HEK293T (cell line): Measurements from ENCODE around the gene ALOX12.

Experiments used
- CTCF ChIA-PET: fragments of 350-600 bp; formaldehyde crosslinking; extraction: SDS; loops from one replicate; lab custom pipeline; 2021; ENCODE audit warnings: antibody characterized with exemption, inconsistent platforms; lab: Yijun Ruan, JAX
- POLR2A ChIA-PET: fragments of 350-600 bp; formaldehyde crosslinking; extraction: SDS; loops from one replicate; lab custom pipeline; 2020; ENCODE audit warnings: antibody characterized with exemption, inconsistent platforms; lab: Yijun Ruan, JAX
- DNase-seq: peaks from one replicate; pipeline ENCODE4 v3.0.0; 2012; ENCODE audit warnings: mixed read lengths; ENCODE audit errors: extremely low spot score
- ARNT ChIP-seq: fragments of 450-650 bp; IDR thresholded peaks from 2 replicates; pipeline ENCODE4 v1.6.1; 2017; ENCODE audit warnings: mild to moderate bottlenecking
- BHLHE40 ChIP-seq: fragments of 450-650 bp; IDR thresholded peaks from 2 replicates; pipeline ENCODE4 v1.6.1; 2016; ENCODE audit warnings: mild to moderate bottlenecking, moderate library complexity, borderline replicate concordance
- CTBP1 ChIP-seq: fragments of 450-650 bp; IDR thresholded peaks from 2 replicates; pipeline ENCODE4 v1.6.1; 2016; ENCODE audit warnings: borderline replicate concordance
- ELF4 ChIP-seq: fragments of 450-650 bp; IDR thresholded peaks from 2 replicates; pipeline ENCODE4 v1.6.1; 2017; ENCODE audit warnings: antibody characterized with exemption
- FOXA1 ChIP-seq: fragments of 450-650 bp; IDR thresholded peaks from 2 replicates; pipeline ENCODE4 v1.6.1; 2016; ENCODE audit warnings: mild to moderate bottlenecking
- FOXK2 ChIP-seq: fragments of 450-650 bp; IDR thresholded peaks from 2 replicates; pipeline ENCODE4 v1.6.1; 2016; ENCODE audit warnings: mild to moderate bottlenecking
- FOXM1 ChIP-seq: fragments of 450-650 bp; IDR thresholded peaks from 2 replicates; pipeline ENCODE4 v1.6.1; 2017; ENCODE audit warnings: mild to moderate bottlenecking, borderline replicate concordance
- HDGF ChIP-seq: fragments of 450-650 bp; IDR thresholded peaks from 2 replicates; pipeline ENCODE4 v1.6.1; 2017; ENCODE audit warnings: antibody characterized with exemption, borderline replicate concordance
- L3MBTL2 ChIP-seq: fragments of 450-650 bp; conservative IDR thresholded peaks from 2 replicates; pipeline ENCODE4 v1.6.1; 2016; ENCODE audit warnings: mild to moderate bottlenecking
- LEF1 ChIP-seq: fragments of 450-650 bp; IDR thresholded peaks from 2 replicates; pipeline ENCODE4 v1.6.1; 2017; ENCODE audit warnings: mild to moderate bottlenecking, borderline replicate concordance
- NFRKB ChIP-seq: fragments of 450-650 bp; IDR thresholded peaks from 2 replicates; pipeline ENCODE4 v1.6.1; 2016; ENCODE audit warnings: mild to moderate bottlenecking, moderate library complexity
- SP1 ChIP-seq: fragments of 450-650 bp; IDR thresholded peaks from 2 replicates; pipeline ENCODE4 v1.6.1; 2017
- SUZ12 ChIP-seq: fragments of 450-650 bp; IDR thresholded peaks from 2 replicates; pipeline ENCODE4 v1.6.1; 2016; ENCODE audit warnings: mild to moderate bottlenecking
- TARDBP ChIP-seq: fragments of 450-650 bp; IDR thresholded peaks from 2 replicates; pipeline ENCODE4 v1.6.1; 2016
- ZNF384 ChIP-seq: fragments of 450-650 bp; IDR thresholded peaks from 2 replicates; pipeline ENCODE4 v1.6.1; 2016
- TF ChIP-seq, protein P1 (sequence below): fragments of 450-650 bp; IDR thresholded peaks from 2 replicates; pipeline ENCODE4 v1.6.1; 2016

Gene ALOX12

GRCh38 chr17:7021993-7022778 lies 26.3 kb downstream of the ALOX12 start:
- peak; percentile 78 for DNase-seq
- POLR2A ChIA-PET = interaction anchor here (1.4 to 3.4 kb wide), 4 partner anchors 10 to 109 kb away, joined by 3 to 19 read pairs (median 6); partner anchors contain the start of genes RNASEK and SLC16A13
- CTCF ChIA-PET = interaction anchor here (0.6 to 1.8 kb wide), 8 partner anchors 10 to 169 kb away, joined by 3 to 10 read pairs (median 3); no protein-coding TSS in a partner anchor
- no peak for TF ChIP-seq ZNF384
- TF ChIP-seq BHLHE40 = no peak
- no peak for TF ChIP-seq LEF1
- peak; percentile 55; the same call in 1 of the 2 replicates for TF ChIP-seq L3MBTL2
- no peak for TF ChIP-seq FOXM1
- TF ChIP-seq SP1 = no peak
- TF ChIP-seq, protein P1, sequence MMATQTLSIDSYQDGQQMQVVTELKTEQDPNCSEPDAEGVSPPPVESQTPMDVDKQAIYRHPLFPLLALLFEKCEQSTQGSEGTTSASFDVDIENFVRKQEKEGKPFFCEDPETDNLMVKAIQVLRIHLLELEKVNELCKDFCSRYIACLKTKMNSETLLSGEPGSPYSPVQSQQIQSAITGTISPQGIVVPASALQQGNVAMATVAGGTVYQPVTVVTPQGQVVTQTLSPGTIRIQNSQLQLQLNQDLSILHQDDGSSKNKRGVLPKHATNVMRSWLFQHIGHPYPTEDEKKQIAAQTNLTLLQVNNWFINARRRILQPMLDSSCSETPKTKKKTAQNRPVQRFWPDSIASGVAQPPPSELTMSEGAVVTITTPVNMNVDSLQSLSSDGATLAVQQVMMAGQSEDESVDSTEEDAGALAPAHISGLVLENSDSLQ = no peak
- no peak for TF ChIP-seq TARDBP

- no peak for TF ChIP-seq SUZ12
- DNase-seq = no peak
- ChIA-PET POLR2A (interaction anchor here (1.2 to 3.4 kb wide), 3 partner anchors 12 to 107 kb away, joined by 4 to 19 read pairs (median 6); partner anchors contain the start of gene SLC16A13), CTCF (interaction anchor here (0.8 to 1.7 kb wide), 2 partner anchors 109 to 142 kb away, joined by 3 to 10 read pairs; no protein-coding TSS in a partner anchor)
Measured at GRCh38 chr17:7022781-7023571, 27.1 kb downstream of the ALOX12 start, which contains the start of gene BCL6B. TSS of gene BCL6B (plus strand) at chr17:7023050. CDS start at chr17:7023672, 622 bp downstream.

- peak; percentile 95 for DNase-seq
- no peak for TF ChIP-seq NFRKB
- TF ChIP-seq L3MBTL2 = peak; percentile 96
- no peak for TF ChIP-seq ZNF384
- no peak for TF ChIP-seq FOXK2
- TF ChIP-seq ARNT = no peak
- POLR2A ChIA-PET = interaction anchor here (1.2 kb wide), 1 partner anchor 12 kb away, joined by 4 read pairs; the partner anchor contains the start of gene SLC16A13
- CTCF ChIA-PET = no interaction called here
Measured at GRCh38 chr17:7023576-7024401, 27.9 kb downstream of the ALOX12 start.

- ChIA-PET POLR2A (no interaction called here), CTCF (no interaction called here)
- DNase-seq = no peak
- peak; percentile 73 for TF ChIP-seq L3MBTL2
- no peak for TF ChIP-seq SUZ12
Measured at GRCh38 chr17:7024402-7024785, 28.5 kb downstream of the ALOX12 start.

DNA sequence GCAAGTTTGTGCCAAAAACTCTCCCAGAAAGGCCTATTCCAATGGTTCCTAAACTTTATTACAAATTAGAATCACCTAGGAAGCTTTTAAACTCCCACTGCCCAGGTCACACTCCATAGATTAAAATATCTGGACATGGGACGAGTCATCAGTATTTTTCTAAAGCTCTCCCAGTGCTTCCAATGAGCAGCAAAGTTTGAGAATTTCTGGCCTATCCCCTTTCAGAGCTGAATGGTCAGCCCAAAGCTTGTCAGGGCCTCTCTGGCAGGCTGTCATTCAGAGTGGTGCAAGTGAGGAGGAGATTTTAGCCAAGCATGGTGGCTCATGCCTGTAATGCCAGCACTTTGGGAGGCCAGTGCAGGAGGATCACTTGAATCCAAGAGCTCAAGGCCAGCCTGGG lies 29.4 kb downstream of the ALOX12 start:
- POLR2A ChIA-PET = interaction anchor here (2.2 kb wide), 1 partner anchor 10 kb away, joined by 17 read pairs; the partner anchor contains the start of gene SLC16A13
- no peak for DNase-seq
- TF ChIP-seq NFRKB (no peak), FOXK2 (no peak), TARDBP (no peak), FOXA1 (no peak), ARNT (no peak)
- CTCF ChIA-PET = no interaction called here

GRCh38 chr17:7026471-7027115 lies 30.7 kb downstream of the ALOX12 start:
- ChIA-PET CTCF (no interaction called here), POLR2A (interaction anchor here (2.2 kb wide), 1 partner anchor 9 kb away, joined by 17 read pairs; the partner anchor contains the start of gene SLC16A13)
- no peak for DNase-seq
- no peak for TF ChIP-seq NFRKB
- TF ChIP-seq FOXK2 = no peak
- no peak for TF ChIP-seq ZNF384
- TF ChIP-seq ARNT = no peak
- TF ChIP-seq HDGF = no peak
- TF ChIP-seq ELF4 = no peak
- TF ChIP-seq, protein P1 = no peak
- no peak for TF ChIP-seq SP1
- TF ChIP-seq TARDBP = no peak
- TF ChIP-seq CTBP1 = no peak
